ENCODE results near the gene KCNB1. TPM values are rescaled to one million over a fixed set of nuclear protein-coding genes. Genes with fewer than 3 reads are reported as not detected.

Gene KCNB1
- total and polyA plus RNA-seq, 4 donors = under 0.01 to 3.4 (median 1.4) TPM

GRCh38 chr20:49485563-49485962, 3.1 kb upstream of the KCNB1 start:
- no peak for TF ChIP-seq HNF4G (IDR thresholded peaks at IDR 0.05)
- no peak for TF ChIP-seq YY1 (IDR thresholded peaks at IDR 0.05)
- no peak for TF ChIP-seq MAX (IDR thresholded peaks at IDR 0.05)
- TF ChIP-seq GABPA (IDR thresholded peaks at IDR 0.05 in 1 of 2, conservative IDR thresholded peaks at IDR 0.05 in 1 of 2) = no peak
- TF ChIP-seq RXRA (IDR thresholded peaks at IDR 0.05) = no peak
- no peak for TF ChIP-seq SP1 (IDR thresholded peaks at IDR 0.05)
- no peak for TF ChIP-seq FOXA1 (IDR thresholded peaks at IDR 0.05)
- TF ChIP-seq CTCF (IDR thresholded peaks at IDR 0.05; ENCODE audit: low read depth, low read length, missing input control) = no peak
- TF ChIP-seq RAD21 (IDR thresholded peaks at IDR 0.05) = no peak
- Histone ChIP-seq H3K27me3 (ENCODE audit: control insufficient read depth in 4 of 4, insufficient read depth in 4 of 4, low read length in 3 of 4) (no peaks in the 10 kb centered on the region), H3K36me3 (ENCODE audit: control insufficient read depth in 4 of 4, insufficient read depth in 3 of 4, low read depth in 1 of 4, low read length in 3 of 4) (no peaks in the 10 kb centered on the region), H3K27ac (ENCODE audit: low read depth in 1 of 2, low read length in 2 of 2) (no peak overlapping the region), H3K9me3 (ENCODE audit: control insufficient read depth in 4 of 4, low read length in 3 of 4) (no peaks in the 10 kb centered on the region), H3K4me3 (ENCODE audit: low read depth in 1 of 3, low read length in 3 of 3) (no peak overlapping the region), H3K4me1 (ENCODE audit: control insufficient read depth in 4 of 4, insufficient read depth in 4 of 4, low read length in 3 of 4) (peaks cover 5 to 34% (median 10%) of the 10 kb centered on the region in 4 donors), H3K9ac (ENCODE audit: low read depth in 1 of 2, low read length in 2 of 2) (no peak overlapping the region)
- no peak for DNase-seq (ENCODE audit: low spot score)
- WGBS = 84% methylated on average over 1 of the region's 1 CpG

DNA sequence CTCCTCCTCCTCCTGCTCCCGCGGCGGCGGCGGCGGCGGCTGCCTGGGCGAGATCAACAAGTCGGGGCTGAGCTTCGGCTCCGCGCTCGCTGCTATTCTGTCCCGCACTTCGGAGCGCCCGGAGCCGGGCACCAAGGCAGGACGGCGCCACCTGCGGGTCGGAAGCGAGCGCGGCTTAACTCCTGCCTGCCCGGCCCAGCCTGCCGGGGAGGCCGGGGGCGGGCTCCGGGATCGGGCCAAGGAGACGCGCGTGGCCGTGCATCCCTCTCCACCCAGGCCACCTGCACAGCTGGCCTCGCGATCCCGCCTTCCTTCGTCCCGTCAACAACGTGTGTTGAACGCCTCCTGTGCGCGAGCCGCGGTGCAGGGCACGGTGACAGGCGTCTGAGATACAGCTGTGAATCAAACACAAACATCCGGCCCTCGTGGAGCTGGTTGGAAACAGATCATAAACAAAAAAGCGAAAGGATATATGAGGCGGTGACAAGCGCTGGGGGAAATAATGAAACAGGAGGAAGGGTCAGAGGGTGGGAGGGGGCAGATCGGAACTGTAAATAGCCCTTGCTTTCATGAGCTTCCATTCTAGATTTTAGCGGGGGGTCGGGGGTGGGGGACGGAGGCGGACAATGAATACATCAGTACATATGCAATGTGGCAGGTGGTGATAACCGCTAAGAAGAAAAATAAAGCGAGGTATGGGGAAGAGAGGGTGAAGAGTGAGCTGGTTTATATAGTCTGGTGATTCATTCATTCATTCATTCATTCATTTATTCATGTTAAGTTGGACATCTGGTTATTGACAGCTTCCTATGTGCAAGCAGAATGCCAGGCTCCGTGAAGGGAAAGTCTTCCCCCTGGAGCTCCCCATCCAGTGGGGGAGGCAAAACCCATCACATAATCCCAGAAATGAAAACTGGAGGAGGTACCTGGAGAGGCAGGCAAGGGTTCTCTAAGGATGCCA, 2.0 kb upstream of the KCNB1 start:
- H3K27ac ChIP-seq (ENCODE audit: low read depth in 1 of 2, low read length in 2 of 2) = no peak overlapping the region
- no peaks in the 10 kb centered on the region for H3K36me3 ChIP-seq (ENCODE audit: control insufficient read depth in 4 of 4, insufficient read depth in 3 of 4, low read depth in 1 of 4, low read length in 3 of 4)
- H3K4me3 ChIP-seq (ENCODE audit: low read depth in 1 of 3, low read length in 3 of 3) = peak overlapping the region in 2 of 3 donors; percentile 15 to 72
- TF ChIP-seq, protein P1, sequence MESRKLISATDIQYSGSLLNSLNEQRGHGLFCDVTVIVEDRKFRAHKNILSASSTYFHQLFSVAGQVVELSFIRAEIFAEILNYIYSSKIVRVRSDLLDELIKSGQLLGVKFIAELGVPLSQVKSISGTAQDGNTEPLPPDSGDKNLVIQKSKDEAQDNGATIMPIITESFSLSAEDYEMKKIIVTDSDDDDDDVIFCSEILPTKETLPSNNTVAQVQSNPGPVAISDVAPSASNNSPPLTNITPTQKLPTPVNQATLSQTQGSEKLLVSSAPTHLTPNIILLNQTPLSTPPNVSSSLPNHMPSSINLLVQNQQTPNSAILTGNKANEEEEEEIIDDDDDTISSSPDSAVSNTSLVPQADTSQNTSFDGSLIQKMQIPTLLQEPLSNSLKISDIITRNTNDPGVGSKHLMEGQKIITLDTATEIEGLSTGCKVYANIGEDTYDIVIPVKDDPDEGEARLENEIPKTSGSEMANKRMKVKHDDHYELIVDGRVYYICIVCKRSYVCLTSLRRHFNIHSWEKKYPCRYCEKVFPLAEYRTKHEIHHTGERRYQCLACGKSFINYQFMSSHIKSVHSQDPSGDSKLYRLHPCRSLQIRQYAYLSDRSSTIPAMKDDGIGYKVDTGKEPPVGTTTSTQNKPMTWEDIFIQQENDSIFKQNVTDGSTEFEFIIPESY (IDR thresholded peaks at IDR 0.05) = no peak
- TF ChIP-seq SP1 (IDR thresholded peaks at IDR 0.05) (no peak), JUND (IDR thresholded peaks at IDR 0.05) (no peak), FOXA2 (IDR thresholded peaks at IDR 0.05) (no peak), YY1 (IDR thresholded peaks at IDR 0.05) (no peak), RXRA (IDR thresholded peaks at IDR 0.05) (no peak), CTCF (IDR thresholded peaks at IDR 0.05; ENCODE audit: low read depth, low read length, missing input control) (peak; percentile 63), HNF4A (conservative IDR thresholded peaks at IDR 0.05) (no peak), RAD21 (IDR thresholded peaks at IDR 0.05) (peak; percentile 81 to 89), MAX (IDR thresholded peaks at IDR 0.05) (no peak)
- TF ChIP-seq, protein P2, sequence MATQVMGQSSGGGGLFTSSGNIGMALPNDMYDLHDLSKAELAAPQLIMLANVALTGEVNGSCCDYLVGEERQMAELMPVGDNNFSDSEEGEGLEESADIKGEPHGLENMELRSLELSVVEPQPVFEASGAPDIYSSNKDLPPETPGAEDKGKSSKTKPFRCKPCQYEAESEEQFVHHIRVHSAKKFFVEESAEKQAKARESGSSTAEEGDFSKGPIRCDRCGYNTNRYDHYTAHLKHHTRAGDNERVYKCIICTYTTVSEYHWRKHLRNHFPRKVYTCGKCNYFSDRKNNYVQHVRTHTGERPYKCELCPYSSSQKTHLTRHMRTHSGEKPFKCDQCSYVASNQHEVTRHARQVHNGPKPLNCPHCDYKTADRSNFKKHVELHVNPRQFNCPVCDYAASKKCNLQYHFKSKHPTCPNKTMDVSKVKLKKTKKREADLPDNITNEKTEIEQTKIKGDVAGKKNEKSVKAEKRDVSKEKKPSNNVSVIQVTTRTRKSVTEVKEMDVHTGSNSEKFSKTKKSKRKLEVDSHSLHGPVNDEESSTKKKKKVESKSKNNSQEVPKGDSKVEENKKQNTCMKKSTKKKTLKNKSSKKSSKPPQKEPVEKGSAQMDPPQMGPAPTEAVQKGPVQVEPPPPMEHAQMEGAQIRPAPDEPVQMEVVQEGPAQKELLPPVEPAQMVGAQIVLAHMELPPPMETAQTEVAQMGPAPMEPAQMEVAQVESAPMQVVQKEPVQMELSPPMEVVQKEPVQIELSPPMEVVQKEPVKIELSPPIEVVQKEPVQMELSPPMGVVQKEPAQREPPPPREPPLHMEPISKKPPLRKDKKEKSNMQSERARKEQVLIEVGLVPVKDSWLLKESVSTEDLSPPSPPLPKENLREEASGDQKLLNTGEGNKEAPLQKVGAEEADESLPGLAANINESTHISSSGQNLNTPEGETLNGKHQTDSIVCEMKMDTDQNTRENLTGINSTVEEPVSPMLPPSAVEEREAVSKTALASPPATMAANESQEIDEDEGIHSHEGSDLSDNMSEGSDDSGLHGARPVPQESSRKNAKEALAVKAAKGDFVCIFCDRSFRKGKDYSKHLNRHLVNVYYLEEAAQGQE (IDR thresholded peaks at IDR 0.05) = peak; percentile 84
- peak; percentile 67 for DNase-seq (ENCODE audit: low spot score)
- WGBS = 3% methylated on average over 61 of the region's 61 CpGs
- H3K9me3 ChIP-seq (ENCODE audit: control insufficient read depth in 4 of 4, low read length in 3 of 4) = no peaks in the 10 kb centered on the region
- H3K27me3 ChIP-seq (ENCODE audit: control insufficient read depth in 4 of 4, insufficient read depth in 4 of 4, low read length in 3 of 4) = no peaks in the 10 kb centered on the region
- peaks cover 13 to 45% (median 18%) of the 10 kb centered on the region in 4 donors for H3K4me1 ChIP-seq (ENCODE audit: control insufficient read depth in 4 of 4, insufficient read depth in 4 of 4, low read length in 3 of 4)
- H3K9ac ChIP-seq (ENCODE audit: low read depth in 1 of 2, low read length in 2 of 2) = no peak overlapping the region
